ENCODE results near the gene CHD6. TPM values are rescaled to one million over a fixed set of nuclear protein-coding genes. Genes with fewer than 3 reads are reported as not detected.

The CHD6 gene
- total RNA-seq, 2 experiments from 2014 or later = 25.2 to 29.6 TPM

DNA sequence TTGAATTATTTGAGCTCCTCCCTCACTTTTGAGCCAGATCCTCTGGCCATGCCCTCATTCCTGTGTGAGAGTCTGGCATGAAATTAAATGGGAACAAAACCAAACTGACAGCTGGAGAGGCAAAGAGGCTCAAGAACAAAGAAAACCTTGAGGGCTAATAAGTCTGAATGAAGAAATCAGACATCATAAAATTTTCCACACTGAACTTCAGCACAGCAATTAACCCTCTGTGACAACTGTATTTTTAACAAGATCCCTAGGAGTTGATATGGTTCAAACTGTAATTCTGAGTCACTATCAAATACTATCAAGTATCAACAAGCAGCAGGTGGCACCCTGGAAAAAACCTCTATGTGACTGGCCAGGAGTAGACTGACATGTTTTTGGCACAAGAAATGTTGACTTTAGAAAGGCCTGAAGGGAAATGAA is 142.2 kb downstream of the CHD6 start:
- Mint-ChIP-seq H3K9me3 (no peaks in the 10 kb centered on the region), H3K36me3 (peaks cover 39% of the 10 kb centered on the region), H3K27me3 (no peaks in the 10 kb centered on the region), H3K4me3 (no peak overlapping the region), H3K27ac (no peak overlapping the region), H3K4me1 (ENCODE audit: low read depth) (peaks cover 17% of the 10 kb centered on the region)
- intact Hi-C loops (cut with micrococcal nuclease) = no loop called here
- ChIA-PET POLR2A (no interaction called here), CTCF (no interaction called here)
- no peak for DNase-seq

DNA sequence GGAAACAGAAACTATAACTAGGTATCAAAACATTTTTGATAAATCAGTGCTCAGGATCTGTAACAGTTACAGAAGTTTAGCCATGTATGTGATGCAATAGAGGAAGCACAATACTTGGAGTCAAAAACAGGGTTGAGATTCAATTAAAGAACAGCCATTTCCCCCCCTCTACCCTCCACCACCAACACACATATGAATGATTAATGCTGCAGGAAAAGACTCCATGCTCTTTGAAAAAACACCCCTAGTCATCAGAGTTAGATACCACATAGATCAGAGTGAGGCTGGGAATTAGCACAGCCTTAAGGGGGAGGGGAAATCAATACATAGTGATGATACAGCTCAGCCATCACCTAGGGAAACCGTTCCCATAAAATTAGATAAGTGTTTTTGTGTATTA is 142.7 kb downstream of the CHD6 start:
- intact Hi-C loops (cut with micrococcal nuclease) = no loop called here
- Mint-ChIP-seq H3K27me3 (no peaks in the 10 kb centered on the region), H3K9me3 (no peaks in the 10 kb centered on the region), H3K27ac (no peak overlapping the region), H3K36me3 (peaks cover 42% of the 10 kb centered on the region), H3K4me3 (no peak overlapping the region), H3K4me1 (ENCODE audit: low read depth) (peaks cover 15% of the 10 kb centered on the region)
- CTCF ChIA-PET = no interaction called here
- POLR2A ChIA-PET = no interaction called here
- no peak for DNase-seq

DNA sequence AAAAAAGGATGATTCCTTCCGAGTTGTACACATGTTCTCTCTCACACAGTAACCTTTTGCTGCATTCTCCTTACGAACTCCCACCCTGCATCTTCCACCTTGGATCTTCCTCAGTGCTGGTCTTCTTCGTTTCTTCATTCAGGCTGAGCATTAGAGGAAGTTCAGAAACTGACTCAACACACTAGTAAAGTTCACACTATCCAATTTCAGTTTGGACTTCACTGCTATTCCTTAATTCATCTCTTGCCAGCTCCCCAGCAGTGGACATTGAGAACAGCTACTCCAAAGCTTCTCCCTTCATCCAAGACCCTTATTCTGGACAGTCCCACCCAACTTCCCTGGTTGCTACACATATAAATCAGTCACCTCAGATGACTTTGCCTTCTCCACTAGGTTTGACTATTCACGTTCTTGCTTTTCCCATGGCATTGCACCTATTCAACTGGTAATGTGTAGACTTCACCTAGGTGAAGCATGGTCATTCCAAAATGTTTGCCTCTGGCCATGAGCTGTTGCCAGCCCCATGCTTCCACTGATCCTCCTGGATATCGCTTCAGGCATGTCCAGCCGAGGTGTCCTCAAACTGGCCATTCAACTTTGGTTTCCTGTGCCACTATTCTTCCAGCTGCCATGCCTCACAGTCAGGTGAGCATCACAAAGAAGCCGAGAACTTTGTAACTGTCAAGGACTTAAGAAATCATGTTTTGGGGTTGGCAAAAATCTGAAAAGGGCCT is 147.6 kb downstream of the CHD6 start:
- CTCF ChIA-PET = no interaction called here
- no peak for DNase-seq
- Mint-ChIP-seq H3K4me3 (no peak overlapping the region), H3K27ac (no peak overlapping the region), H3K36me3 (peaks cover 53% of the 10 kb centered on the region), H3K27me3 (no peaks in the 10 kb centered on the region), H3K4me1 (ENCODE audit: low read depth) (peaks cover 4% of the 10 kb centered on the region), H3K9me3 (no peaks in the 10 kb centered on the region)
- POLR2A ChIA-PET = no interaction called here
- intact Hi-C loops (cut with micrococcal nuclease) = no loop called here

DNA sequence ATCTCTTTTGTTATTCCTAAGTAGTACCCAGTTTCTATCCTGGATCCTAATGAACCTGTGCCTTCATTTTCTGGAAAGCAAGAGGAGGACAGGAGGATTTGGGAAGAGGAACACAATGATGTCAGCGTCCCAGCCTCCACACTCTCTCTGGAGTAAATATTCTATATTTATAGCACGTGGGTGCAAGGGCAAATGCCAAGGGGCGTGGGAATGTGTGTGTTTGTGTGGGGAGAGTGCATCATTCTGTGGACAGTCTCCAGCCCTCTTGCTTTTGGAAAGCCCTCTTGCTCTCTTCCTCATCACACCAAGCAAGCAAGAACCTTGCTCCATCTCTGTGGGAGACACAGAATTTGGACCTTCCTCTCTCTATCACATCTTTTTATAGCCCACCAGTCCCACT is 148.3 kb downstream of the CHD6 start:
- H3K9me3 Mint-ChIP-seq = peaks cover 6% of the 10 kb centered on the region
- CTCF ChIA-PET = no interaction called here
- H3K27me3 Mint-ChIP-seq = no peaks in the 10 kb centered on the region
- H3K36me3 Mint-ChIP-seq = peaks cover 58% of the 10 kb centered on the region
- POLR2A ChIA-PET = no interaction called here
- H3K27ac Mint-ChIP-seq = no peak overlapping the region
- DNase-seq = no peak
- H3K4me1 Mint-ChIP-seq (ENCODE audit: low read depth) = no peaks in the 10 kb centered on the region
- intact Hi-C loops (cut with micrococcal nuclease) = no loop called here
- H3K4me3 Mint-ChIP-seq = no peak overlapping the region

DNA sequence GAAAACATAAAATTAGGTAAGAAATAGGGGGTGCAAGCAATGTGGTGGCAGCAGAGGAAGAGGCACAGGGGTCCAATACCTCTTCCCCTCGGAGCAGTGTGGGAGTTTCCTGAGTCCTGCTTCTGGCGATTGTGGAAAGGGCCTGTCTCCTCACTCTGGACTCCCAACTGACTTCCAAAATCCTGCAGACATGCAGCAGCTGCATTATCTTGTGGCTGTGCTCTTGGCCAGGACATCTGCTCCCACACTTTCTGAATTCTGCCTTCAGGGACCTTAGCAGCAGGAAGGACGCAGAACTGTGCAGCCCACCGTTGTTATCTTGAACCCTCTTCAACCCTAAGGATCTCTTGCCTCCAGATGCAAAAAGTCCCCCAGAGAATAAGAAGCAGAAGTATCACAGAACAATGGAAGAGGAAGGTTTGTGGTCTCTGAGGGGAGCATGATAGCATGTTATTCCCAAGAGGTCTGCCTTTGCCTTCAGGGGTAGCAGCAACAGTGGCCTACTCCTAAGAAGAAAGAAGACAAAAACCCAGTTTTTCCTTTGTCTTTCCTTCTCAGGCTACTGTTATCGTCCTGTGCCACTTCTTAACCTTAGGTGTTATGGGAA is 149.1 kb downstream of the CHD6 start:
- ChIA-PET POLR2A (interaction anchor here (0.7 kb wide), 1 partner anchor 8 kb away, joined by 3 read pairs; no protein-coding TSS in a partner anchor), CTCF (no interaction called here)
- Mint-ChIP-seq H3K36me3 (peaks cover 60% of the 10 kb centered on the region), H3K27ac (no peak overlapping the region), H3K4me1 (ENCODE audit: low read depth) (no peaks in the 10 kb centered on the region), H3K9me3 (peaks cover 6% of the 10 kb centered on the region), H3K4me3 (no peak overlapping the region), H3K27me3 (no peaks in the 10 kb centered on the region)
- no peak for DNase-seq
- intact Hi-C loops (cut with micrococcal nuclease) = no loop called here

DNA sequence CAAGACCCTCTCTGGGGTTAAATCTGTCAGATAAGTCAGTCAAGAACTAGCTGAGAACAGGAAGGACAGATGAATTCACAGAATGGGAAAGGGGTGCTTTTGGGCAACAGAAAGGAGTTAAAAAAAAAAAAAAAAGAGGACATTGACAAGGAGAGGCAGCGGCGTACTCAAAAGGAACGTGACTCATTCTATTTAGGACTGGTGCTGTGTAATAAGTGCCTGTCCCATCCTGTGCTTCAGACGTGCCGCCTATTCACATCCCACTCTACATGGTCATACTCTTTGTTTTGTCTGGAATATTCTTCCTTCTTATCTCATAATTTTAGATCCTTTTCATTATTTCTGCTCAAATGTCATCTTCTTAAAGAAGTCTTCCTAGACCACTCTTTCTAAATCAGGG is 150.5 kb downstream of the CHD6 start:
- intact Hi-C loops (cut with micrococcal nuclease) = no loop called here
- CTCF ChIA-PET = no interaction called here
- H3K36me3 Mint-ChIP-seq = peaks cover 60% of the 10 kb centered on the region

DNA sequence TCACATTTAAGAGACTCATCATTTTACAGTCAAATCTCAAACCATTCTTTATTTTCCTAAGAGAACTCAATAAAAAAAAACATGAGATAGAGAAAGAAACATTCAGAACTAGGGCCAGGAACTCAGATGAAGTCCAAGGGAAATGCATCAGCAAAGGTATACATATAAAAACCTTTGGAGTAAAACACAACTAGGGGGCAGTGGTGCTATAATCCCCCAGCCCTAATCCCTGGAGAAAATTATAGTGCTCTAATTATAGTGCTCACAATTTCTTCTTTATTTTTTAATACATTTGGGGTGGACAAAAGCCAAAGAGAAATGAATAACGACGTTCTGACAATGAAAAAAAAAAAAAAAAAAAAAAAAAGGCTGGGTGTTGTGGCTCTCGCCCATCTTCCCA is 151.0 kb downstream of the CHD6 start:
- POLR2A ChIA-PET = no interaction called here

More for the DNA sequence above, 150.5 kb downstream of the CHD6 start:
- DNase-seq = no peak
- Mint-ChIP-seq H3K27me3 (no peaks in the 10 kb centered on the region), H3K4me3 (no peak overlapping the region), H3K9me3 (peaks cover 6% of the 10 kb centered on the region), H3K4me1 (ENCODE audit: low read depth) (peaks cover 2% of the 10 kb centered on the region), H3K27ac (no peak overlapping the region)
- POLR2A ChIA-PET = no interaction called here

DNA sequence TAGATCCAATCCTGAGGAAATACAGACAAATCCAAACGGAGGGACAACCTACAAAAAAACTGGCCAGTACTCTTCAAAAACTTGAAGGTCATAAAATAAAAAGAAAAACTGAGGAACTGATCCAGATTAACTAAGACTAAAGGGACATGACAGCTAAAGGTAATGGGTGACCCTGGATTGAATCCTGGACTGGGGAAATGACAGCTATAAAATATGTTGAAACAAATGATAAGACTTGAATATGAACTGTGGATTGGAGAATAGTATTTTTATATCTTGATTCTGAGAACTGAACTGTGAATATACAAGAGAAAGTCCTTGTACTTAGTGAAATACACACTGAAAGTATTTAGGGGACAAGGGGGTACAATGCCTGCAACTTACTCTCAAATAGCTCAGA is 154.6 kb downstream of the CHD6 start:
- Mint-ChIP-seq H3K36me3 (peaks cover 47% of the 10 kb centered on the region), H3K27me3 (no peaks in the 10 kb centered on the region), H3K4me3 (no peak overlapping the region), H3K27ac (no peak overlapping the region), H3K9me3 (peaks cover 6% of the 10 kb centered on the region), H3K4me1 (ENCODE audit: low read depth) (peaks cover 13% of the 10 kb centered on the region)
- CTCF ChIA-PET = interaction anchor here (0.6 kb wide), 1 partner anchor 342 kb away, joined by 3 read pairs; no protein-coding TSS in a partner anchor
- no peak for DNase-seq
- POLR2A ChIA-PET = no interaction called here
- intact Hi-C loops (cut with micrococcal nuclease) = no loop called here

More for the DNA sequence above, 151.0 kb downstream of the CHD6 start:
- H3K27ac Mint-ChIP-seq = no peak overlapping the region
- H3K27me3 Mint-ChIP-seq = no peaks in the 10 kb centered on the region
- H3K4me1 Mint-ChIP-seq (ENCODE audit: low read depth) = peaks cover 6% of the 10 kb centered on the region
- no peak overlapping the region for H3K4me3 Mint-ChIP-seq
- peaks cover 60% of the 10 kb centered on the region for H3K36me3 Mint-ChIP-seq
- peaks cover 6% of the 10 kb centered on the region for H3K9me3 Mint-ChIP-seq
- intact Hi-C loops (cut with micrococcal nuclease) = no loop called here
- DNase-seq = no peak
- CTCF ChIA-PET = no interaction called here

DNA sequence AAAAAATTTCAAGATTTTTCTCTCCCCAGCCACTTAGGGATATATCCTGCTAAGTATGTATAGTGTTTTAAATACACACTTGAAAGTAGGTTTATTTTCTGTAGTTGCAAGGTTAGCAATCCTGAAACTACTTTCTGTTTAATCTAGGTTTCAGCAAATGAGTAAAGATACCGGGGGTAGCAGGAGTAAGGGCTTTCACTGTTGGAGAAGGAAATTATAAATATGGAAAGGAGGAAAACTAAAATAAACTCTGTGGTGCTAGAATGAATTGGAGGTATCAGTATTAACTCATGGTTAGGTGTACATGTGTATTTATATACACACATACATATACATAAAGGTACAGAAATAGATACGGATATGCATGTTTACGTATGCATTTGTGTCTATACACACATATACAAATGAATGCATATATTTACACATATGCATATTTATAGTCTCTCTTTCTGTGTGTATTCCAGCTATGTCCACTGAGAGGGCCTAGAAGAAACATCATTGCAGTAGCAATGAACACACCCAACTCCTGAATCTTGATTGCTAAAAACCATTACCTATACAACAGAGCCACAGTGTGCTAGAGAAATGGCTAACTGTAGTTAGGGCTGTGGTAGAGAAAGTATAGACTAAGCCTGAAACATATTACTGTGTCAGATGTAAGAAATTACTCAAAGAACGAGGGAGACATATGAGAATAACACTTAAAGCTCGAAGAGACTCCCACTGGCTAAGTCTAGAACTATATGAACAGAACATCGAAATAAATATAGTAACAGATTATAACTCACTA is 155.6 kb downstream of the CHD6 start:
- ChIA-PET CTCF (no interaction called here), POLR2A (no interaction called here)
- H3K4me3 Mint-ChIP-seq = no peak overlapping the region
- no peak overlapping the region for H3K27ac Mint-ChIP-seq
- H3K27me3 Mint-ChIP-seq = no peaks in the 10 kb centered on the region
- peaks cover 40% of the 10 kb centered on the region for H3K36me3 Mint-ChIP-seq
- no peak for DNase-seq
- H3K9me3 Mint-ChIP-seq = peaks cover 6% of the 10 kb centered on the region
- peaks cover 13% of the 10 kb centered on the region for H3K4me1 Mint-ChIP-seq (ENCODE audit: low read depth)
- intact Hi-C loops (cut with micrococcal nuclease) = loop anchor here (1.0 kb wide), 1 partner anchor 30 kb away; no protein-coding TSS in a partner anchor

DNA sequence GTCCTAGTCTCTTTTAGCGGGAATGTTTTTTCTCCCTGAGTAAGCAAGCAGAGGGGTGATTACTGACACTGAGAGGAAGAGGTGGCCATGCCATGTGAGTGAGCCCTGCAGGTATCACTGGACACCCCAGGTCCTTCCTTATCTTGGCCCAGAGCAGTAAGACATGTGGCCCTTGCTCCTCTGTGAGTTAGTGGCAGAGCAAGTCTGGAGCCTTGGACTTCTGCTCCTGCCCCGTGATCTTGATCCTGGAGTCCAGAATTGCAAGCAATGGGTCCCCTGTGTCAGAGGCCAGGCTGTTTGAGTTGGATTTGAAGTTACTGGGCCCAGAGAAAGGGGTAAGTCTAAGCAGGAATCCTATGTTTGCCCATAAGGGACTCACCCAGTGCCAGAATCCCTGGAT is 159.4 kb downstream of the CHD6 start:
- DNase-seq = no peak
- no peaks in the 10 kb centered on the region for H3K27me3 Mint-ChIP-seq
- peaks cover 13% of the 10 kb centered on the region for H3K4me1 Mint-ChIP-seq (ENCODE audit: low read depth)
- no peak overlapping the region for H3K4me3 Mint-ChIP-seq
- no peaks in the 10 kb centered on the region for H3K9me3 Mint-ChIP-seq
- H3K36me3 Mint-ChIP-seq = peaks cover 40% of the 10 kb centered on the region
- ChIA-PET POLR2A (no interaction called here), CTCF (no interaction called here)
- H3K27ac Mint-ChIP-seq = no peak overlapping the region
- intact Hi-C loops (cut with micrococcal nuclease) = no loop called here

DNA sequence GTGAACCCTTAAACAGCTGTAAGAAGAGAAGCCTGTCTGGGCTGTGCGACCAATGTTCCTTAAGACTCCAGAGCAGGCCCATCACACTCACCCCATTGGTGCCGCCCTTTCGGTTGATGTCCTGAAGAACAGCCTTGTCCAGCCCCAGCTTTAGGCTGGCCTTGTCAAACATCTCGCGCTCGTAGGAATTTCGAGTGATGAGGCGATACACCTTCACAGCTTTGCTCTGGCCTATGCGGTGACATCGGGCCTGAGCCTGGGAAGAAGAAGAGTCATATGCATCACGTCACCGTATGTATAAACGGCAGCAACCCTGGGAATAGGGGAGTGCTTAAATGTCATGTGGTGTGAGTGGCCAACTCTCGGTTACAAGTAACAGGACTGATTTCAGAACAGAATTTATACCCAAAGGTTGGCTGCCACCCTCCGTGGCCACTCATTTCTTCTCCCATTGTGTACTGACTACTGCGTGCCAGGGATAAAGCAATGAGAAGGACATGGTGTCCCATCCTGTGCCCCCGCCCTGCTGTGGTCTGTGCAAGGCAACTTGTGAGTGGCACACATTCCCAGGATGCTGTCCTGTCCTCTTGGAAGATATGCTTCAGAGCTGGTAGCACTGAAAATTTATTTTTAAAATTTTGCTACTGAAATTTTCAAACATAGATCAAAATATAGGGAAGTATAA is 160.9 kb downstream of the CHD6 start:
- H3K27ac Mint-ChIP-seq = no peak overlapping the region
- no peak overlapping the region for H3K4me3 Mint-ChIP-seq
- CTCF ChIA-PET = interaction anchor here (0.6 kb wide), 1 partner anchor 1751 kb away, joined by 3 read pairs; no protein-coding TSS in a partner anchor
- POLR2A ChIA-PET = no interaction called here
- intact Hi-C loops (cut with micrococcal nuclease) = no loop called here
- H3K4me1 Mint-ChIP-seq (ENCODE audit: low read depth) = peaks cover 7% of the 10 kb centered on the region
- DNase-seq = no peak
- H3K36me3 Mint-ChIP-seq = peaks cover 40% of the 10 kb centered on the region
- H3K27me3 Mint-ChIP-seq = no peaks in the 10 kb centered on the region
- no peaks in the 10 kb centered on the region for H3K9me3 Mint-ChIP-seq

DNA sequence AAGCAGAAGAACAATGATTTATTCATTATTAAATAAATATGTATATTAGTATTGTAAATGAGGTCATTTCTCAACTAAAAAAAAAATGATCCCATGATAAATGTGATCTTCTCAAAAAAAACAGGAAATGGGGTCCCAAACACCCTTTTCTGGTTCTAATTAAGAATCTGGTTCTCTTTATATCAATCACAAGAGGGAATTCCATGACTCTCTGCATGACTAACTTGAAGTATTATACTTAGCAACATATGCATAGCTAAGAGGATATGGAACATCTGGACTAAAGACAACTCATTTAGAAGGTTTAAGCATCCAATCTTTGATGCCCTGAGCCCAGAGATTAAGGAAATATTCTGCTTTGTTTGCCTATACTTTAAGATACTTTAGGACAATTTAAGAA is 161.8 kb downstream of the CHD6 start:
- ChIA-PET CTCF (no interaction called here), POLR2A (no interaction called here)
- intact Hi-C loops (cut with micrococcal nuclease) = no loop called here

More for the DNA sequence above, 161.8 kb downstream of the CHD6 start:
- H3K4me3 Mint-ChIP-seq = no peak overlapping the region
- peaks cover under 1% of the 10 kb centered on the region for H3K4me1 Mint-ChIP-seq (ENCODE audit: low read depth)
- H3K36me3 Mint-ChIP-seq = peaks cover 43% of the 10 kb centered on the region
- no peak for DNase-seq
- no peaks in the 10 kb centered on the region for H3K27me3 Mint-ChIP-seq
- H3K27ac Mint-ChIP-seq = no peak overlapping the region
- H3K9me3 Mint-ChIP-seq = no peaks in the 10 kb centered on the region

All from activated CD4-positive, alpha-beta memory T cell treated with anti-CD3 and anti-CD28 coated beads for 36 hours (primary cell).